HG03432 (cell line): ENCODE results near the gene CCDC85B.

Experiments used
- ATAC-seq: cut with Tn5 transposase; IDR thresholded peaks from one replicate; pipeline ENCODE4 v1.9.1; 2021; ENCODE audit warnings: mild to moderate bottlenecking, moderate library complexity; ENCODE audit not compliant: unreplicated experiment

Gene CCDC85B

GRCh38 chr11:65868076-65868667 is 22.3 kb upstream of the CCDC85B start:
- ATAC-seq, result no peak

GRCh38 chr11:65868907-65869306 is 21.6 kb upstream of the CCDC85B start:
- no peak for ATAC-seq

DNA sequence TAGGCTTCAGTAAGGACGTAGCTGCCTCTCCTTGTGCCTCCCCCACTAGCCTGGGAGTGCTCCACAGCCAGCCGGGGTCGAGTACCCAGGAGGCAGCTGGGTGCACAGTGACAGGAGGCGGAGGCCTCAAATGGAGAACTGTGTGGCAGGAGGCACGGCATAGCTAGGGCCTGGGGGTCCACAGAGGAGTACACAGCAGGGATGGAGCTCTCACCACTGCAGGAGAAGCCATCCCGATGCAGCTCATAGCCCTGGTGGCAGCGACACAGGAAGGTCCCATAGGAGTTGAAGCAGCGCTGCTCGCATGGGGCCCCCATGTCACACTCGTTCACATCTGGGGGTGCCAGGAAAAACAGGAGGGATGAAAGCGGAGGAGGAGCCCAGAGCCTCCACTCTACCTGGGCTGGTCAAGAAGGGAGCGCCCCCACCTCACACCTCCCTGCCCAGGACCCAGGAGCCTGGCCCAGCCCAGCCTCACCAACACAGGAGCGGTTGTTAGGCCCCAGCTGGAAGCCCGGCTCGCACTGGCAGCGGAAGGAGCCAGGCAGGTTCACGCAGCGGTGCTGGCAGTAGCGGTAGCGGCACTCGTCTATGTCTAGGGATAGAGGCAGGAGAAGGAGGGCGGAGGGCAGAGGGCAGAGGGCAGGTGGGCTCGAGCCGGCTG is 20.7 kb upstream of the CCDC85B start:
- ATAC-seq, result no peak

GRCh38 chr11:65870307-65870658 is 20.2 kb upstream of the CCDC85B start:
- no peak for ATAC-seq

DNA sequence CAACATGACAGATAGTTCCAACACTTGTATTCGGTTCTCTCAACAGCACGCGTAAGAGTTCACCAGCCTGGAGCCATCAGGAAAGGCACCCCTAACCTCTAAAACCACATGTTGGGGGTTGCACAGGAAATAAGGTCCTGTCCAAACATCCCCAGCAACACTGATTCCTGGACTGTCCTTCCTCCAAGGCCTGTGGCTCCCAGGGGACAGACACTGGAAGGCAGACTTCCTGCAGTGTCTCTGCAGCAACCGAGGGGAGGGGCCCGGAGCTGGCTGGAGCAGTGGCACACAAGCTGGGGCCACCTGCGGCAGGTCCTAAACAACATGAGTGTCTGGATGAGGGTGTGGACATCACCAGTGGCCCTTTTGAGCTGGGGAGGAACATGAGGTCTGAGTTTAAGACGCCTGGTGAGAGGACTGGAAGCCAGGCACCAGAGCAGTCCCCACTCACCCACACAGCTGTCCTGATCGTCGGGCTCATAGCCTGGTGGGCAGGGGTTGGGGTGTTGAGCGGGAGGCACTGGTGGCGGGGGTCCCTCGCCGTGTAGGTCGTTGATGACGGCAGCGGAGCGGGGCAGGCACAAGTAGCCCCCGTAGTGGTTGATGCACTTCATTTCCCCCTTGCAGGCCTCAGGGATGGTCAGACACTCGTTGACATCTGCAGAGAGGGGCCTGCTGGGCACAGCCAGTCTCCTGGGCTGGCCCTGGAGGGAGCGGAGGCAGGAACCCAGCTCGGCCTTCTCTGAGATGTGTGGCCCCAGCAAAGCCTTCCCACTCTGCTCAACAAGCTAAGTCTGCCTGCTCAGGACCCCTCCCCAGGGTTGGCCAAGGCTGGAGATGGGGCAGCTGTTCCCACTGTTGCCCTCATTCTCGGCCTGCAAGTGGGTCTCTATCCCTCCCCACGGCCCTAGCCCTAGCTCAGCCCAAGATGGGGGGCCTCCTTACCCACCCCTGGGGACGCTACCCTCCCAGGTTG is 19.5 kb upstream of the CCDC85B start:
- no peak for ATAC-seq

DNA sequence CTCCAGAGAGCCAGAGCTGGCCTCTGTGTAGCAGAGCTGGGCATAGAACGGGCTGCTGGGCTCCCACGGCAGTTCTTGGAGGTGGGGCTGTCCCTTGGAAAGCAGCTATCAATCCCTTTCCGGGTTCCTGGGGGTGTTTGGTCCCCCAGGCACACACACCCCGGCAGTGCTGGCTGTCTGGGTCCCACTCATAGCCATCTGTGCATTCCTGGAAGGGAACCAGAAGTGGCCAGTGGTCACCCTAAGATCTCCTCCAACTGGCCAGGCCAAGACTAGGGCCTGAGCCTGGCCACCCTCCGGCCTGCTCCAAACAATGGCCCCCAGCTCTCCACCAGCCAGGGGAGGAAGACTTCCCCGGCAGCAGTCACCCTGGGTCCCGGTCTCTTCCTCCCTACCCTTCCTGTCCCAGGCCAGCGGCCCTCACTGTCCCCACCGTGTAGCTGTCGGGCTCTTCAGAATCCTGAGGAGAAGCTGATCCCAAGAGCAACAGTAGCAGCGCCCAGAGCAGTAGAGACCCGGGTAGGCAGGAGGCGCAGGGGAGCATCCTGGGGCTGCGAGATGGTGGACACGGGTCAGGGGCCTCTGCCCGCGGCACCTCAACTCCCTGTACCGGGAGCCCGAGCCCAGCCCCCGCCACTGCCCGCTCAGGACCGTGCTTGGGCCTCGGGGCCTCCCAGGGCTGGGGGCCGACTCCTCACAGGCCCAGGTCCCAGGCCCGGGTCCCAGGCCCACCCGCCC is 18.5 kb upstream of the CCDC85B start:
- ATAC-seq, result no peak

GRCh38 chr11:65872586-65873317 is 17.7 kb upstream of the CCDC85B start, which contains the start of gene EFEMP2:
TSS of gene EFEMP2 (minus strand) at chr11:65872800. CDS start at chr11:65872354, 446 bp downstream.
- no peak for ATAC-seq

- ATAC-seq, result peak; percentile 81
These were observed 16.9 kb upstream of the CCDC85B start for GRCh38 chr11:65873318-65874156.

GRCh38 chr11:65879617-65880016 is 10.9 kb upstream of the CCDC85B start, which contains the start of gene CTSW:
TSS of gene CTSW (plus strand) at chr11:65879837. CDS start at chr11:65879855, 18 bp downstream.
- no peak for ATAC-seq

GRCh38 chr11:65880027-65880426 is 10.4 kb upstream of the CCDC85B start:
- ATAC-seq, result no peak

DNA sequence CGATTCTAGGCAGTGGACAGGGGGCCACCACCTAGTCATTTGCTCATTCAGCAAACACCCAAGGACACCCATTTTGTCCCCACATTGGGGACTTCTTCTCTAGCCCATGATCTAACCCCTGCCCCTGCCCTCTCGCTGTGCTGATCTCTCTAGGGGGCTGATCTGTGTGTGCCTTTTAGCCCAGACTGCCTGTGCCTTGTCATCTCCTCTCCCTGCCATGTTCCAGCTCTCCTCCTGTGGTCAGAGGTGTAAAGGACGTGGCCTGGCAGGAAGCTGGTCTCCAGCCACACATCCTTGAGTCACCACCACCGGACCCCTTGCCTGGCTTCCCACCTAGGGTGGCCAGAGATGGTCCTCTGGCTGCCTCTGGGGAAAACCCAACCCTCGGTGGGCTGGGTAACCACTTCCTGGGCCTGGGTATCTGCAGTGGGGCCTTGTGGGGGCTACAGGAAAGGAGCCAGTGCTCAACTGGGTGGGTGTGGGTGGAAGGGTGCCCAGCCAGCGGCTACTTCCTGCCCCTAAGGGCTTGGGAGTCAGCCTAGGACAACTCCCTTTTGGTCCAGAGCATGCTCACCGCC is 9.5 kb upstream of the CCDC85B start:
- ATAC-seq, result no peak

DNA sequence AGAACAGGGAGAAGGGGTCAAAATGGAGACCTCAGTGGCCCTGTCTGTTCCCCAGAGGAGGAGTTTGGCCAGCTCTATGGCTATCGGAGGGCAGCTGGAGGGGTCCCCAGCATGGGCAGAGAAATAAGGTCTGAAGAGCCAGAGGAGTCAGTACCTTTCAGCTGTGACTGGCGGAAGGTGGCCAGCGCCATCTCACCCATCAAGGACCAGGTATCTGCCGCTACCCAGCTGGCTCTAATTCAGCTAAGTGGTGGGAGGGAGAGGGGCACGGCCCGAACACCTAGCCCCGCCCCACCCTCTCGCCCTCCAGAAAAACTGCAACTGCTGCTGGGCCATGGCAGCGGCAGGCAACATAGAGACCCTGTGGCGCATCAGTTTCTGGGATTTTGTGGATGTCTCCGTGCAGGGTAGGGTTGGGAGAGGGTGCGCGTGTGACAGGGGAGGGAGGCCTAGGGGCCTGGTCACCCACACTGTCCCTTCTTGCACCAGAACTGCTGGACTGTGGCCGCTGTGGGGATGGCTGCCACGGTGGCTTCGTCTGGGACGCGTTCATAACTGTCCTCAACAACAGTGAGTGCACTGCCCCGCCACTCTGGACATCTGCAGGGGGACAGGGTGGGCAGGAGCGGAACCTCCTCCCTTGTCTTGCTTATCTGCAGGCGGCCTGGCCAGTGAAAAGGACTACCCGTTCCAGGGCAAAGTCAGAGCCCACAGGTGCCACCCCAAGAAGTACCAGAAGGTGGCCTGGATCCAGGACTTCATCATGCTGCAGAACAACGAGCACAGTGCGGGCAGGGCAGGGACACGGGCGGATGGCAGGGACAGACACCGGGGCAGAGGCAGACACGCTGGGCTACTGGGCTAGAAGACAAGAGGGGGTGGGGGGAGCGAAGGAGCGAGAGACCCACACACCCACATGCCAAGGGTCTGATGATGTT is 8.1 kb upstream of the CCDC85B start:
- no peak for ATAC-seq

- ATAC-seq, result no peak
These were observed 7.3 kb upstream of the CCDC85B start for GRCh38 chr11:65883058-65883761.

GRCh38 chr11:65883786-65884715 is 6.4 kb upstream of the CCDC85B start:
- no peak for ATAC-seq

GRCh38 chr11:65884716-65885092 is 5.8 kb upstream of the CCDC85B start:
- no peak for ATAC-seq

GRCh38 chr11:65885231-65885630 is 5.2 kb upstream of the CCDC85B start:
- ATAC-seq, result no peak
